ENCODE data around the gene OPTC.

OPTC gene

GRCh38 chr1:203539831-203540546, 46.0 kb downstream of the OPTC start:
- DNase-seq, result no peak

- DNase-seq, result no peak
Measured at GRCh38 chr1:203544485-203544884, 50.5 kb downstream of the OPTC start.

GRCh38 chr1:203544978-203545816, 51.2 kb downstream of the OPTC start:
- DNase-seq, result no peak

- no peak for DNase-seq
Measured at GRCh38 chr1:203546274-203546673, 52.3 kb downstream of the OPTC start.

GRCh38 chr1:203547147-203547546, 53.2 kb downstream of the OPTC start:
- DNase-seq, result no peak

- DNase-seq, result no peak
Measured at GRCh38 chr1:203547771-203548421, 53.9 kb downstream of the OPTC start.

GRCh38 chr1:203548892-203549291, 54.9 kb downstream of the OPTC start:
- DNase-seq, result no peak

- DNase-seq, result peak; percentile 29
Measured at GRCh38 chr1:203549309-203549708, 55.4 kb downstream of the OPTC start.

GRCh38 chr1:203550846-203551245, 56.9 kb downstream of the OPTC start:
- DNase-seq, result no peak

- DNase-seq, result no peak
Measured at GRCh38 chr1:203551550-203551949, 57.6 kb downstream of the OPTC start.

- DNase-seq, result no peak
Measured at GRCh38 chr1:203553496-203553895, 59.5 kb downstream of the OPTC start.

GRCh38 chr1:203554071-203554470, 60.1 kb downstream of the OPTC start:
- no peak for DNase-seq

- DNase-seq, result no peak
Measured at GRCh38 chr1:203555076-203555475, 61.1 kb downstream of the OPTC start.

GRCh38 chr1:203555511-203556046, 61.6 kb downstream of the OPTC start:
- DNase-seq, result no peak

- no peak for DNase-seq
Measured at GRCh38 chr1:203556047-203556851, 62.3 kb downstream of the OPTC start.

- no peak for DNase-seq
Measured at GRCh38 chr1:203557390-203557789, 63.4 kb downstream of the OPTC start.

GRCh38 chr1:203558064-203558760, 64.3 kb downstream of the OPTC start:
- no peak for DNase-seq

Data from NCI-H1105 treated with DMSO at 0.1 percent for 48 hours (cell line).